ENCODE results near the gene A4GALT.
"Not testable (repeated sequence)": the region's sequence is repeated elsewhere in the genome, so short reads cannot be mapped to it uniquely, and the experiment has no call there.

Gene A4GALT, protein sequence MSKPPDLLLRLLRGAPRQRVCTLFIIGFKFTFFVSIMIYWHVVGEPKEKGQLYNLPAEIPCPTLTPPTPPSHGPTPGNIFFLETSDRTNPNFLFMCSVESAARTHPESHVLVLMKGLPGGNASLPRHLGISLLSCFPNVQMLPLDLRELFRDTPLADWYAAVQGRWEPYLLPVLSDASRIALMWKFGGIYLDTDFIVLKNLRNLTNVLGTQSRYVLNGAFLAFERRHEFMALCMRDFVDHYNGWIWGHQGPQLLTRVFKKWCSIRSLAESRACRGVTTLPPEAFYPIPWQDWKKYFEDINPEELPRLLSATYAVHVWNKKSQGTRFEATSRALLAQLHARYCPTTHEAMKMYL

DNA sequence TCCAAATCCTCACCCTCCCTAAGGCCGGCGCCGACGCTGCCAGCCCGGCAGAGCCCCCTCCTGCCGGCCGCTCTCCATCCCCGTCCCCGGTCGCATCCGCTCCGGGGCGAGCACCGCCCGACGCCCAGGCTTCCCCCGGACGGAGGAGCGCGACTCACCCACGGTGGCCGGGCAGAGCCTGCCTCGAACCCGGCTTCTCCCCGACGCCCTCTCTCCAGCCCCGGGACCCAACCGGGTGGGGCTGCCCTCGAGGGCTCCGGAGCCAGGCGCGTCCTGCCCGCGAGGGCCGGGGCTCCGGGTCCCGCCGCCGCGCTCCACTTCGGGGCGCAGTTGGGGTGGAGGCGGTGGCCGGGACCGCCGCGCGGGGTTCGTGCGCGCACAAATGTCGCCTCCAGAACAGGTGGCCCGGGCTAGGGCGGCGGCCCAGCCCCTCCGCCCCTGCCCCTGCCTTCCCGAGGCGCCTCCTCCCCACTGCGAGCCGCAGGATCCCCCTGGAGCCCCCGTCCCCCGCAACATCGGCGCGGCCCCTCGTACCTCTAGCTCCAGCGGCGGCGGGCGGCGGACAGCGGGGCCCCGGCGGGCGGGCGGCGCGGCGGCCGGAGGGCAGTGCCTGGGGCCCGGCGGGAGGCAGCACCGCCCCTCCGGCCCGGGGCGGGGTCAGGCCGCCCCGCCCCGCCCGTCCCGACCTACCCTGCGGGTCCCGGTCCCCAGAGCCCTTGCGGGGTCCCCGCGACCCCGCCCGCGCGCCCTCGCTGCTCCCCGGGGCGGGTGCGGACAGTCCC lies at the start of gene A4GALT:
TSS of gene A4GALT (minus strand) at position 608 of the 782 bp plus-strand sequence. CDS start 26,919 bp downstream, outside the sequence.
- DNase-seq, result no peak

- no peak for DNase-seq
Observed at GRCh38 chr22:42770448-42770726, 49.7 kb upstream of the A4GALT start.

- no peak for DNase-seq
Observed at GRCh38 chr22:42769574-42770447, 49.1 kb upstream of the A4GALT start.

GRCh38 chr22:42769238-42769573 lies 48.5 kb upstream of the A4GALT start:
- no peak for DNase-seq

GRCh38 chr22:42768385-42769035 lies 47.8 kb upstream of the A4GALT start:
- no peak for DNase-seq

DNA sequence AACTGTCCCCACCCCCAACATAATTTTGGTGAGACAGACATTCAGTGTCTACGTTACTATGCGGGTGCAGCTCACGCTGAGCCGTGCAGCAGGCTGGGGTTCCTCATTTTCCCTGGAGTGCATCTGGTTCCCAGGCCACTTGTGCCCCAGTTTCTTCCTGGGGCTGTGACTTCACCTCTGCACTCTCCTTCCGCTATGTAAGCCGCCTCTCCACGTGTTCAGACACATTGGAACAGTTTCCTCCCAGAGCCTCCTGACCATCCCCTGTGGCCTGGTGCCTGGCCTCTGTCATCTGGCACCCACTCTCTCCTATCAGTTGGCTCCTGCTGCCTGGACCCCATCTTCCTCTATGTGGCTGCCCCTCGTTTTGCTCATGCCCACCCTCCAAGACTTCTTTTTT lies 46.2 kb upstream of the A4GALT start:
- no peak for DNase-seq

DNA sequence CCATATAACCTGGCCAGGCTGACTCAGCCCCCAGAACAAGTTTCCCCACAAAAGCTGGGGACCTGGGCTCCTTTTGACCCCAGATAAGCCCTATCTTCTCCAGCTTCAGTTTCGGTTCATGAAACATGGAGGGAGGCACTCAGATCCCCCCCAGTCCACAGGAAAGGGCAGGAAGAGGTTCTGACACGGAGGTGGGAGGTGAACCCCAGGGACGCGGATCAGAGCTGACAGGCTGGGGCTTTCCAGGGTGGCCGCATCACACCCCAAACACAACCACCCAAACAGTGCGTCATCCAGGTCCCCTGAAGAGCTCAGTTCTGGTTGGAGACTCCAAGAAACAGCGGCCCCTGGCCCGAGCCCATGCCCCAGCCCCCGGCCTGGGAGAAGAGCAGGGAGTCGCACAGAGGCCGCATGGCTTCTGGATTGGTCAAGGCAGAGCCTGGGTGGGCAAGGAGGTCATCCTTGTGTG lies 44.3 kb upstream of the A4GALT start:
- DNase-seq, result no peak

DNA sequence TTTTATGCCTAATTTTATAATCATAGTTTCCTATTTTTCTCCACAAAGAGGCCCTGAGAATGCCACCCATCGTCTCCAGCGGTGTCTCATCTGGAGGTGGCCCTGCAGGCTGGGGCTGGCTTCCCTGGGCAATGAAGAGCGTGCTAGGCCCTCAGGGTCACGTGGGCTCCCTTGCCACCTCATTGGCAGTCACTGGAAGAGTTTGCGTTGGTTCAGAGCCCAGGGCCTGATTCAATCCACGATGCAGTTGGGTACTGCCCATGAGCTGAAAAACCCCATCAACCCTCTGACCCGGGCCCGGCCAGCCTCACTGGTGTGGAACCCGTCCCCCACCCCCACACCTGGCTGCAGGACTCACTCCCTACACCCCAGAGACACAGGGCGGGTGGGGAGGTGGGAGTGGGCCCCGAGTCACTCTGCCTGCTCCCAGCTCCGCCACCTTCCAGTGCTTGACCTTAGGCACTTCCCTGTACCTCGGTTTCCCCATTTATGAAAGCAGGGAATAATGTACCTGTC lies 43.4 kb upstream of the A4GALT start:
- no peak for DNase-seq

GRCh38 chr22:42760806-42761565 lies 40.3 kb upstream of the A4GALT start:
- no peak for DNase-seq

GRCh38 chr22:42758931-42759629 lies 38.4 kb upstream of the A4GALT start:
- no peak for DNase-seq

DNA sequence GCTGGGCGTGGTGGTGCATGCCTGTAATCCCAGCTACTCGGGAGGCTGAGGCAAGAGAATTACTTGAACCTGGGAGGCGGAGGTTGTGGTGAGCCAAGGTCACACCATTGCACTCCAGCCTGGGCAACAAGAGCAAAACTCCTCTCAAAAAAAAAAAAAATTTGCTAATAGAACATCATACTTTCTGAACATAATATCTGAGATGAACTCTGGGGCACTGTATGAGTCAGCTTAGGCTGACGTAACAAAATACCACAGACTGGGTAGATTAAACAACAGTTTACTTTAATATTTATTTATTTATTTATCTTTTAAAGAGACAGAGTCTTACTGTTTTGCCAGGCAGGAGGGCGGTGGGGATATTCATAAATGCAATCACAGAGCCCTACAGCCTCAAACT lies 34.9 kb upstream of the A4GALT start:
- DNase-seq, result not testable (repeated sequence)

GRCh38 chr22:42755121-42755520 lies 34.5 kb upstream of the A4GALT start:
- DNase-seq, result not testable (repeated sequence)

DNA sequence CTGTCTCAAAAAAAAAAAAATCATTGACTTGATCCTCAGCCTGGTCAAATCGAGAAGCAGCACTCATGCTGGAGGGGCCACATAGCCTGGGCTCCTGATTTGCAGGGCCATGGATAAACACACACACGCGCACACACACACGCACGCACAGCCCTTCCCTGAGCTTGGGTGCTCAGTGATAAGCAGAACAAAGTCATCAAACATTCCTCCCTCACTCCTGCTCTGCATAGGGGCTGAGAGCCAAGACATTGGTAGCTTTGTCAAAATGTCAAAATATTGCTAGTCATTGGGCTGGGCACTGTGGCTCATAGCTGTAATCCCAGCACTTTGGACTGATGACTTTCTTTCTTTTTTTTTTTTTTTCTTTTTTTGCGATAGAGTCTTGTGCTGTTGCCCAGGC lies 34.0 kb upstream of the A4GALT start:
- no peak for DNase-seq

DNA sequence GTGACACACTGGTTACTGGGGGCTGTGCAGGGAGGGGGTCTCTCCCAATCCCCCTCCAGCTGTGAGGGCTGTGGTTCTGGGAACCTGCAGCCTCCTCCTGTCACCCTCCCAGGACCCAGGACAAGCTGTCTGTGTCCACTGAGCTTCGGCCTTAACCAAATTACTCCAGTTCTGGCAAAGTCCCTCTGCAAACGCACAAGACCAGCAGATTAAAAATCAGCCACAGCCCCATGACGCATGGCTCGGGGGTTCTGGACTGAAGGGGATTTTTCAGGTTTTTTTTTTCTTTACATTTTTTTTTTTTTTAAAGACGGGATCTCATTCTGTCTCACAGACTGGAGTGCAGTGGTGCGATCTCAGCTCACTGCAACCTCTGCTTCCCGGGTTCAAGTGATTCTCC lies 32.2 kb upstream of the A4GALT start:
- no peak for DNase-seq

DNA sequence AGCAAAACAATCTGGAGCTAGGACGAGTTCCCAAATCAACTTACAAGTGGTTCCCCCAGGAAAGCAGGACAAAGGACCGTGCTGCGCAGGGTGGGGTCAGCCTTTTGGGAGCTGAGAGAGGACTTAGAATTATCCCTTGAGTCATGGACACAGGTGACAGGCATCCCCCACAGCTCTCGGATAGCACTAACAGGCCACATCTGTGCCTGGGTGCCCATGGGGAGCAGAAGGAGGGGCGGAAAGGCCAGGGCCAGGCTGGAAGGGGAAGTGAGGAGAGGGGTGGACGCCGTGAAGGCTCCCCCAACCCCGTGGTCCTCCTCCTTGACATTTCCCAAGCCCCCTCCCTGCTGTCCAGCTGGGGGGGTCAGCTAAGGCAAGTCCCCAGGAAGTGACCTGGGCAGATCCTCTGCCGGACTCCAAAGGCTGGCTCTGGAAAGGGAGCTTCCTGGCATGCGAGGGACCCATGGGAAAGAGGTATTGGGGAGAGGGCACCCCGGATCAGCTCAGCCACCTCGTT lies 31.6 kb upstream of the A4GALT start:
- no peak for DNase-seq

GRCh38 chr22:42750421-42750820 lies 29.8 kb upstream of the A4GALT start:
- DNase-seq, result not testable (repeated sequence)

DNA sequence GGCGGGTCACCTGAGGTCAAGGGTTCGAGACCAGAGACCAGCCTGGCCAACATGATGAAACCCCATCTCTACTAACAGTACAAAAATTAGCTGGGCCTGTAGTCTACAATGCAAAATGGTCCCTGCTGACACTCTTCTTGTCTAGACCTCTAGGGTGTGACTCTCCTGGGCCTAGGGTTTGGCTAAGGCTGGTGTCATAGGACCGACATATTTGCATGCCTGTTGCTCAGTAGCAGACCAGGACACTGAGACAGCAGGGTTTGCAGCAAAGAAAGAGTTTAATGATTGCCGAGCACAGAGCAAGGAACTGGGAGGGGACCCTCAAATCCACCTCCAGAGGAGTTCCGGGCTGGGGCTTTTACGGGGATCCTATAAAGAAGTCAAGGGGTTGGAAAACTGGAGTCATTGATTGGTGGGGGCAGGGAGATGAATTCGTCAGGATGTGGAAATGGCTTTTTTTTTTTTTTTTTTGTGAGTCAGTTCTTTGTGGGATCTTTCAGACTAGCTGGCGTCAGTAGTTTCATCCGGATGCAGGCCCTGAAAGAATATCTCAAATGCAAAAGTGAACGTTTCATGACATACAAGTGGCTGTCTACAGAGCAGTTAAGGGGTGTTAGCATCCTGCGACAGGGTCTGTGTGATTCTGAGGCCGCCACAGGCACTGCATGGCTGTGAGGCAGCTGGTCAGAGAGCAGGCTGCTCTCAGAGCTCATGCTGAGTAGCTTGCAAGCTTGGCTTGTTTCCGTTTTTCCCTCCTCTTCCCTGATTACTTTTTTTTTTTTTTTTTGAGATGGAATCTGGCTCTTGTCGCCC lies 27.2 kb upstream of the A4GALT start:
- no peak for DNase-seq

DNA sequence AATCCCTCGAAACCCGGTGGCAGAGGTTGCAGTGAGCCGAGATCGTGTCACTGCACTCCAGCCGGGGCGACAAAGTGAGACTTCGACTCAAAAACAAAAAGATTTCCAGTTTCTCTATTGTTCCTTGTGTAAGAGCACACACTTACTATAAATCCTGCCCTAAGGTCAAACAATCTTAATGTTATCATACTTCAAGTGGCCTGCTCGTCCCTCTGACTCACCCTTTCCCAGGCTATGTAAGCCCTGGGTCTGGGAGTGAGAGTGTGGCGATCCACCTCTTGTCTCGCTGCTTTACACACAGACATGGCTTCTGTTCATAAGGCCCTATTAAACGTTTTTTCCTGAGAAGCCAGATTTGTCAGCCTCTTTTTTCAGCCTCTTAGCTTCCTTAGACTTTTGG lies 24.4 kb upstream of the A4GALT start:
- no peak for DNase-seq

DNA sequence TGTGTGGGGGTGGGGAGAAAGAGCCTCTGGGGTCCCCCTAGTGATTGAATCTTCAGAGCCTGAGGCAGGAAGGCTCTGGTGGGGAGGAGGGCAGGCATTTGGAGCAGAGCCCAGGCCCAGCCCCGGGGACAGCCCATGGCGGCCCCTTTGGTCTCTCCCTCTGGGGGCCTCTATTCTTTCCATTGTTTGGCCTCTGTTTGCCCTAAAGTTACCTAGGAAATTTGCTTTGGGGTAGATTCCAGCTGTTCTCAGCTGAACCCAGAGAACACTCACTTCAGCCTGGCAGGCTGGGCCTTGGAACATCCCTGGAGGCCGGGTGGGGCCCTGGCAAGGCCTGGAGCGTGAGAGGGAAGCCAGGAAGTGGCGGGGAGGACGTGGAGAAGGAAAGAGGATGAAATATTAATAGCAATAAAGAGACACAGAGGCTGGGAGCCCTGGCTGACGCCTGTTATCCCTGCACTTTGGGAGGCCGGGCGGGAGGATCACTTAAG lies 22.9 kb upstream of the A4GALT start:
- DNase-seq, result no peak

DNA sequence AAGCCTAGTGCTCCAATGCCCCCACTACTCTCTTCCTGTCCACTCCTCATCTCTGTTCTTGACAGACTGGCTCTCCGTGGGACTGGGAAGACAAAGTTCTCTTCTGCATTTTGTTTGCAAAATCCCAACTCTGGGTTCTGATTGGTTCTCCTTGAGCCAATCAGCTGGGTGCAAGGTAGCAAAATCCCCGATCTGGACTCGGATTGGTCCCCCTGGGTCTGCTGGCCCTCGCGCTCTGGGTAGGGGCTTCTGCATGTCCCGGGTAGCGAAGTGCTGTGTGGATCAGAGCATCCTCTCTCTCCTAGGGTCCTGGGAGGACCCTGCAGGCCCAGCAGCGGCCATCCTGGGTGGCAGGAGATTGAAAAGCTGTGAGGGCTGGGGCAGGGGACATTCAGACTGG lies 22.3 kb upstream of the A4GALT start:
- no peak for DNase-seq

Measured in CD4-positive, alpha-beta T cell treated with Interleukin-17A for 1 hour (primary cell).